Gastrocnemius medialis (tissue), 4 donors: Measurements from ENCODE around the gene TBL3. TPM values are rescaled to one million over a fixed set of nuclear protein-coding genes. Genes with fewer than 3 reads are reported as not detected.

ENCODE experiments used
- ATAC-seq, 2 donors: fragments of 150-250 bp; one replicate each; pipeline ENCODE4 v1.9.1; 2016
- DNase-seq, 2 donors: peaks; one replicate each; pipeline ENCODE4 v3.0.0-alpha.2; 2019
- H3K27ac ChIP-seq, 4 donors: fragments of 200-600 bp; sonication (generic); 1 replicate in 1 of 4; 2 replicates in 3 of 4; pipeline ENCODE4 v1.5.1; 2016 to 2018; ENCODE audit warnings: mild to moderate bottlenecking in 2 of 4, moderate library complexity in 1 of 4
- H3K27me3 ChIP-seq, 3 donors: fragments of 200-600 bp; sonication (generic) in 2 of 3; 1 replicate in 1 of 3; 2 replicates in 2 of 3; pipeline versions ENCODE4 v1.5.1 to v1.6.0; 2016 to 2019; ENCODE audit warnings: mild to moderate bottlenecking in 1 of 3, moderate library complexity in 1 of 3
- H3K36me3 ChIP-seq, 2 donors: fragments of 200-600 bp; sonication (generic) in 1 of 2; one replicate each; pipeline ENCODE4 v1.5.1; 2017 to 2018
- H3K4me1 ChIP-seq, 2 donors: fragments of 200-600 bp; sonication (generic) in 1 of 2; one replicate each; pipeline ENCODE4 v1.5.1; 2016 to 2017; ENCODE audit warnings: mild to moderate bottlenecking in 2 of 2
- H3K4me3 ChIP-seq, 4 donors: fragments of 200-600 bp; sonication (generic) in 3 of 4; 1 replicate in 1 of 4; 2 replicates in 3 of 4; pipeline ENCODE4 v1.5.1; 2016 to 2019; ENCODE audit warnings: mild to moderate bottlenecking in 2 of 4
- H3K9me3 ChIP-seq, 3 donors: fragments of 200-600 bp; sonication (generic) in 2 of 3; 1 replicate in 1 of 3; 2 replicates in 2 of 3; pipeline ENCODE4 v1.5.1; 2016 to 2019
- POLR2A ChIP-seq, 2 donors: fragments of 450-650 bp; IDR thresholded peaks; one replicate each; pipeline ENCODE4 v1.6.1; 2017; ENCODE audit warnings: antibody characterized with exemption in 2 of 2, mild to moderate bottlenecking in 2 of 2, moderate library complexity in 2 of 2
- in situ Hi-C, 4 donors: fragments of 200-750 bp; cut with MboI; loops; one replicate each; pipeline versions ENCODE4 v1.15.0 to v1.8.0; 2017; ENCODE audit warnings: low sequenced_read_pairs in 4 of 4
- intact Hi-C: fragments of 100-400 bp; cut with DNase I; formaldehyde crosslinking; loops from one replicate; pipeline ENCODE4 v1.15.1; 2023; ENCODE audit warnings: low total_unique reads
- total RNA-seq, 4 donors: library from RNA; depleted of rRNA; stranded (reverse); fragments of >200 nt; gene quantifications; one replicate each; pipeline versions ENCODE4 v1.1.0 to v1.2.3, GENCODE V29; 2016
- TF ChIP-seq, protein P1 (sequence below), 5 experiments: fragments of 450-650 bp in 3 of 5; fragments of 200-600 bp in 2 of 5; sonication (generic) in 2 of 5; IDR thresholded peaks in 4 of 5; conservative IDR thresholded peaks in 1 of 5; 1 replicate in 4 of 5; 2 replicates in 1 of 5; pipeline ENCODE4 v1.5.1; 2016 to 2019; ENCODE audit warnings: antibody characterized with exemption in 5 of 5, mild to moderate bottlenecking in 3 of 5, moderate library complexity in 3 of 5

TBL3 gene
- total RNA-seq, 4 donors from 2014 or later = 48.2 to 79.5 (median 71.4) TPM

DNA sequence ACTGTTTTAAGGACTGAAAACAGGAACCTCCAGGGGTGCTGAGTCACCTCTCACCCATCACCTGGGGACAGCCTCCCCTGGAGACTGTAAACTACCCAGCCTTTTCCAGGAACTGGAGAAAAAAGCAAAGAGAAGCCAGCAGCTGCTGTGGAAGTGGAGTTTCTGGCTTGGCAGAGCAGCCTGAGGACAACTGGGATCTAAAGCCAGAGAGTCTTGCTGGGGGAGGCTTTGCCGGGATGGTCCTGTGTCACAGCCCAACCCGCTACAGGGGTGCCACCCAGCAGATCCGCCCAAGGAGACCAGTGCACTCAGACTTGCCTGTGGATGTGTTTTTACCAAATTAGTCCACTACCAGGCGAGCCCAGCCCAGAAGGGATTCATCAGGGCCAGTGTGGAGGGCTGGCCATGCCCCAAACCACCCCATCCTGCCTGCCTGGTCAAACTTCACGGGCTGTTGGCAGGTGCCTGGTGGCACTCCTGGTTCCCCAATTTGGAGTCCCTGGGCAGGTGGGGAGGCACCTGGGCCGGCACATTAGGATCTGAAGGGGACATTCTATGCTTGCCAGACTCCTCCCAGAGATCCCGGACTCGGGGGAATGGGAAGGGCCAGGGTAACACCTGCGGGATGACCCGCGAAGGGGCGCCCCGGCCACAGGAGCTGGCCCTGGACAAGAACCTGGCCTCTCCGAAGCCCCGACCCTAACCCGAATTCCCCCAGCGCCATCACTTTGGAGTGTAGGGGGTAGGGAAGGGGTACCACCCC lies 29.6 kb upstream of the TBL3 start:
- Histone ChIP-seq H3K9me3 (no peaks in the 10 kb centered on the region), H3K27me3 (no peaks in the 10 kb centered on the region), H3K4me1 (peaks cover 28 to 52% of the 10 kb centered on the region in 2 donors), H3K36me3 (peaks cover 4 to 35% of the 10 kb centered on the region in 2 donors), H3K4me3 (peak overlapping the region; percentile 81 to 99 (median 94)), H3K27ac (peak overlapping the region; percentile 98 to 100 (median 98))
- peak in 1 of 2 donors; percentile 50 for DNase-seq
- ATAC-seq = peak; percentile 0 to 5
- in situ Hi-C loops (no loop called here), intact Hi-C loops (loop anchor here (10.0 kb wide), 1 partner anchor 593 kb away; the partner anchor contains the start of genes CEMP1 and PDPK1)
- no peak for TF ChIP-seq POLR2A (IDR thresholded peaks at IDR 0.05)
- TF ChIP-seq, protein P1, sequence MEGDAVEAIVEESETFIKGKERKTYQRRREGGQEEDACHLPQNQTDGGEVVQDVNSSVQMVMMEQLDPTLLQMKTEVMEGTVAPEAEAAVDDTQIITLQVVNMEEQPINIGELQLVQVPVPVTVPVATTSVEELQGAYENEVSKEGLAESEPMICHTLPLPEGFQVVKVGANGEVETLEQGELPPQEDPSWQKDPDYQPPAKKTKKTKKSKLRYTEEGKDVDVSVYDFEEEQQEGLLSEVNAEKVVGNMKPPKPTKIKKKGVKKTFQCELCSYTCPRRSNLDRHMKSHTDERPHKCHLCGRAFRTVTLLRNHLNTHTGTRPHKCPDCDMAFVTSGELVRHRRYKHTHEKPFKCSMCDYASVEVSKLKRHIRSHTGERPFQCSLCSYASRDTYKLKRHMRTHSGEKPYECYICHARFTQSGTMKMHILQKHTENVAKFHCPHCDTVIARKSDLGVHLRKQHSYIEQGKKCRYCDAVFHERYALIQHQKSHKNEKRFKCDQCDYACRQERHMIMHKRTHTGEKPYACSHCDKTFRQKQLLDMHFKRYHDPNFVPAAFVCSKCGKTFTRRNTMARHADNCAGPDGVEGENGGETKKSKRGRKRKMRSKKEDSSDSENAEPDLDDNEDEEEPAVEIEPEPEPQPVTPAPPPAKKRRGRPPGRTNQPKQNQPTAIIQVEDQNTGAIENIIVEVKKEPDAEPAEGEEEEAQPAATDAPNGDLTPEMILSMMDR (IDR thresholded peaks at IDR 0.05 in 4 of 5, conservative IDR thresholded peaks at IDR 0.05 in 1 of 5) = no peak

DNA sequence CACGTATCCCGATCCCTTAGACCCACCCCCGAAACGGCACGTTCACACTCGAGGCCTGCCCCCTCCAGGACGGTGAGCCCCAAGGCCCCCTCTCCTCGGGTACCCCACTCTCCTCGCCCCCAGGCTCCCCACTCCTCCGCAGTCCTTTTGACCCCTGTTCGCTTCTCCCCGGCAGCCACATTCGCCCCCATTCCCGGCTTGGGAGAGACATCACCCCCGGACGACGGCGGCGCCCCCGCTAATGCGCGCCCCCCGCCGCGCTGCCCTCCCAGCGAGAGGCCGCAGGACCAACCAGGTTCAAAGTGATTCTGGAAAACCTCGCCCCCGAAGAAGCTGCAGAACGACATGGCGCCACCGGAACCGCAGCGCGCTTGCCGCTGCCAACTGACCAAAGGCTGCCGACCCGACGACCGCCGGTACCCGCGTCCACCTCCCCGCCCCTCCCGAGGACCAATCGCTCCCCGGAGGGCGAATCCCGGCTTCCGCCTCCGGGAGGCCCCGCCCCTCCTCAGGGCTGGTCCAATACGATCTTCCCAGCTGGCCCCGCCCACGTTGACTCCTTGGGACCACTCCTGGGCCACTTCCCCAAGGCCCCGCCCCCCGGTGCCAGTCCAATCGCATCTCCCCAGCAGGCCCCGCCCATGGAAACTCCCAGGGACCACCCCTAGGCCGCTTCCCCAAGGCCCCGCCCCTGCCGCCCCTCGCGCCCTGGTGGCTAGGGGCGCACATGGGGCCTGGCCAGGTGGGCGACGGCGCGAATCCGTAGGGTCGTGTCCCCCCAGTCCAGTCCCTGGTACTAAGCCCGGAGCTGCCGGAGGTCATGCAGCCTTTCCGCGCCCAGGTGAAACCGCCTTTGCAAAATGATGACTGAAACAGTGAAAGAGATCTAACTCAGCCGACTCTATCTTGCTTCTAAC lies 28.8 kb upstream of the TBL3 start, which contains the start of gene MSRB1:
Gene MSRB1, minus strand, starts transcription at position 390 of the 917 bp plus-strand sequence. Its CDS starts 43 bp downstream, at position 347.
- peaks cover 29 to 58% of the 10 kb centered on the region in 2 donors for H3K4me1 ChIP-seq

DNA sequence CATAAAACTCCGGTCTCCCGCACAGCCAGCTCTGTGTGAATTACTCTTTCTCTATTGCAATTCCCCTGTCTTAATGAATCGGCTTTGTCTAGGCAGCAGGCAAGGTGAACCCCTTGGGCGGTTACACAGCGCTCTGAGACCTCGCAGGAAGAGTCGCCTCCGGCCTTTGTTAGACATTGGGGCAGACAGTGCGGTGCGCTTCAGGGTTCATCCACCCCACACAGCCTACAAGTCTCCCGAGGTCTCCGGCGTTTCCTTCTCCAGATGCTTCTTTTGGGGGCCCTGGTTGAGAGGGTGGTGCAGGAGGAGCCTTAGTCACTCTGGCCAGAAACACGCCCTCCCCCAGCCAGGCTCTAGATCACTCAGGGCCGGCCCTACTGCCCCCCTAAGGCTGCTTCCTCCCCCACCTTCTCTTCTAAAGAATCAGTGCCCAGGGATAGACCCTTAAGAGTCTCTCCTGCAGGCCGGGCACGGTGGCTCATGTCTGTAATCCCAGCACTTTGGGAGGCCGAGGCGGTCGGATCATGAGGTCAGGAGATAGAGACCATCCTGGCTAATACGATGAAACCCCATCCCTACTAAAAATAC lies 27.1 kb upstream of the TBL3 start:
- Histone ChIP-seq H3K27ac (peak overlapping the region; percentile 98 to 100 (median 98)), H3K27me3 (no peaks in the 10 kb centered on the region), H3K36me3 (peaks cover 0 to 10% of the 10 kb centered on the region in 2 donors), H3K4me3 (no peak overlapping the region), H3K9me3 (no peaks in the 10 kb centered on the region), H3K4me1 (peaks cover 35 to 66% of the 10 kb centered on the region in 2 donors)
- no peak for TF ChIP-seq POLR2A (IDR thresholded peaks at IDR 0.05)
- TF ChIP-seq, protein P1 (IDR thresholded peaks at IDR 0.05 in 4 of 5, conservative IDR thresholded peaks at IDR 0.05 in 1 of 5) = no peak
- in situ Hi-C loops (no loop called here), intact Hi-C loops (loop anchor here (10.0 kb wide), 1 partner anchor 590 kb away; the partner anchor contains the start of genes CEMP1 and PDPK1)
- DNase-seq (no peak), ATAC-seq (no peak)

More for the DNA sequence above, 28.8 kb upstream of the TBL3 start, which contains the start of gene MSRB1:
- ATAC-seq (peak; percentile 59 to 80), DNase-seq (peak; percentile 100)
- intact Hi-C loops (loop anchor here (10.0 kb wide), 1 partner anchor 592 kb away; the partner anchor contains the start of genes CEMP1 and PDPK1), in situ Hi-C loops (no loop called here)
- peak; percentile 98 to 100 for TF ChIP-seq POLR2A (IDR thresholded peaks at IDR 0.05)
- TF ChIP-seq, protein P1 (IDR thresholded peaks at IDR 0.05 in 4 of 5, conservative IDR thresholded peaks at IDR 0.05 in 1 of 5) = peak in 1 of 5 experiments; percentile 18
- no peaks in the 10 kb centered on the region for H3K9me3 ChIP-seq
- H3K27me3 ChIP-seq = no peaks in the 10 kb centered on the region
- H3K27ac ChIP-seq = peak within 1 kb of the TSS; percentile 98 to 100 (median 98)
- peaks cover 2 to 26% of the 10 kb centered on the region in 2 donors for H3K36me3 ChIP-seq
- peak within 1 kb of the TSS; percentile 81 to 99 (median 94) for H3K4me3 ChIP-seq
